CD8-positive, alpha-beta memory T cell (primary cell): Measurements from ENCODE around the gene PIK3CG. TPM values are rescaled to one million over a fixed set of nuclear protein-coding genes. Genes with fewer than 3 reads are reported as not detected.
A peak's percentile ranks its signal among the peaks of the same experiment; 100 is the strongest.
"Not testable (repeated sequence)": the region's sequence is repeated elsewhere in the genome, so short reads cannot be mapped to it uniquely, and the experiment has no call there.

Experiments used
- CTCF ChIA-PET: fragments of 350-600 bp; sonication (Branson Sonifier 250); formaldehyde crosslinking; loops from one replicate; lab custom pipeline; 2021; ENCODE audit warnings: antibody characterized with exemption; lab: Charles Lee
- POLR2A ChIA-PET: fragments of 350-600 bp; sonication (Branson Sonifier 250); formaldehyde crosslinking; loops from one replicate; lab custom pipeline; 2021; ENCODE audit warnings: antibody characterized with exemption; lab: Charles Lee
- DNase-seq, 5 donors: peaks; one replicate each; pipeline versions ENCODE4 v3.0.0 to v3.0.0-alpha.2; 2020 to 2022; ENCODE audit warnings: mixed read lengths in 1 of 5
- H3K27ac ChIP-seq: one replicate; pipeline ENCODE4 v1.7.0; 2013; ENCODE audit warnings: low read depth, mild to moderate bottlenecking, low read length, moderate library complexity
- H3K27me3 ChIP-seq: 2 replicates; pipeline ENCODE4 v1.7.0; 2013; ENCODE audit warnings: low read length, mild to moderate bottlenecking; ENCODE audit not compliant: insufficient read depth, poor library complexity, severe bottlenecking
- H3K36me3 ChIP-seq: 2 replicates; pipeline ENCODE4 v1.7.0; 2013; ENCODE audit warnings: mild to moderate bottlenecking, low read length, moderate library complexity; ENCODE audit not compliant: insufficient read depth
- H3K4me1 ChIP-seq: 2 replicates; pipeline ENCODE4 v1.7.0; 2013; ENCODE audit warnings: mild to moderate bottlenecking, low read length, moderate library complexity; ENCODE audit not compliant: insufficient read depth
- H3K4me3 ChIP-seq: 2 replicates; pipeline ENCODE4 v1.7.0; 2013; ENCODE audit warnings: mild to moderate bottlenecking, low read length
- H3K9me3 ChIP-seq: 2 replicates; pipeline ENCODE4 v1.7.0; 2013; ENCODE audit warnings: mild to moderate bottlenecking, low read length
- H3K27ac Mint-ChIP-seq, 8 donors: one replicate each; pipeline ENCODE4 v1.8.0; 2020 to 2021; ENCODE audit warnings: mixed read lengths in 8 of 8, mild to moderate bottlenecking in 6 of 8, inconsistent platforms in 3 of 8, moderate library complexity in 3 of 8
- H3K27me3 Mint-ChIP-seq, 2 donors: one replicate each; pipeline ENCODE4 v1.8.0; 2020 to 2021; ENCODE audit warnings: mixed read lengths in 2 of 2, mild to moderate bottlenecking in 1 of 2, moderate library complexity in 1 of 2
- H3K36me3 Mint-ChIP-seq, 3 donors: one replicate each; pipeline ENCODE4 v1.8.0; 2020 to 2021; ENCODE audit warnings: mixed read lengths in 3 of 3, inconsistent platforms in 1 of 3, mild to moderate bottlenecking in 1 of 3
- H3K4me1 Mint-ChIP-seq, 3 donors: one replicate each; pipeline ENCODE4 v1.8.0; 2020 to 2021; ENCODE audit warnings: mixed read lengths in 3 of 3, inconsistent platforms in 1 of 3, mild to moderate bottlenecking in 1 of 3
- H3K4me3 Mint-ChIP-seq, 7 donors: one replicate each; pipeline ENCODE4 v1.8.0; 2020 to 2021; ENCODE audit warnings: mixed read lengths in 7 of 7, mild to moderate bottlenecking in 6 of 7, moderate library complexity in 4 of 7, inconsistent platforms in 2 of 7
- H3K9me3 Mint-ChIP-seq, 5 donors: one replicate each; pipeline ENCODE4 v1.8.0; 2020 to 2022; ENCODE audit warnings: mixed read lengths in 5 of 5, mild to moderate bottlenecking in 3 of 5, moderate library complexity in 2 of 5, inconsistent platforms in 1 of 5
- polyA plus RNA-seq: library from polyadenylated mRNA; unstranded; fragments of 300-500 nt; fragmentation: Illumina TruSeq; gene quantifications from one replicate; pipeline ENCODE4 v1.2.3, GENCODE V29; 2021
- total RNA-seq, 2 experiments: library from RNA; stranded (reverse); gene quantifications; one replicate each; pipeline ENCODE4 v1.2.3, GENCODE V29; 2021

The PIK3CG gene
- total and polyA plus RNA-seq, 3 experiments from 2014 or later, result 25.3 to 31.0 (median 26.3) TPM

GRCh38 chr7:106848851-106849442 lies 16.1 kb upstream of the PIK3CG start:
- no peaks in the 10 kb centered on the region for H3K9me3 Mint-ChIP-seq
- ChIA-PET CTCF (interaction anchor here (1.3 kb wide), 1 partner anchor 56 kb away, joined by 4 read pairs; no protein-coding TSS in a partner anchor), POLR2A (no interaction called here)
- H3K36me3 Mint-ChIP-seq, result peaks cover 0 to 12% (median 3%) of the 10 kb centered on the region in 3 donors
- DNase-seq, result no peak
- no peaks in the 10 kb centered on the region for H3K4me1 Mint-ChIP-seq
- H3K36me3 ChIP-seq, result no peaks in the 10 kb centered on the region
- H3K27ac ChIP-seq, result no peak overlapping the region
- peaks cover 4% of the 10 kb centered on the region in 2 donors for H3K27me3 Mint-ChIP-seq
- no peak overlapping the region for H3K4me3 Mint-ChIP-seq
- no peak overlapping the region for H3K4me3 ChIP-seq
- H3K4me1 ChIP-seq, result no peaks in the 10 kb centered on the region
- no peaks in the 10 kb centered on the region for H3K9me3 ChIP-seq
- H3K27me3 ChIP-seq, result no peaks in the 10 kb centered on the region
- H3K27ac Mint-ChIP-seq, result no peak overlapping the region

GRCh38 chr7:106851632-106852031 lies 13.4 kb upstream of the PIK3CG start:
- H3K27ac ChIP-seq, H3K36me3 ChIP-seq, H3K27ac Mint-ChIP-seq, H3K4me1 ChIP-seq, H3K4me3 ChIP-seq, H3K9me3 ChIP-seq, CTCF ChIA-PET, H3K4me3 Mint-ChIP-seq, H3K9me3 Mint-ChIP-seq, H3K27me3 Mint-ChIP-seq, POLR2A ChIA-PET, DNase-seq, H3K4me1 Mint-ChIP-seq, H3K27me3 ChIP-seq: not testable (repeated sequence)
- H3K36me3 Mint-ChIP-seq, result peaks cover 0 to 18% (median 5%) of the 10 kb centered on the region in 3 donors

- H3K4me3 ChIP-seq, result no peak overlapping the region
- no peak overlapping the region for H3K27ac Mint-ChIP-seq
- peaks cover 0 to 20% (median 5%) of the 10 kb centered on the region in 3 donors for H3K36me3 Mint-ChIP-seq
- H3K9me3 ChIP-seq, result no peaks in the 10 kb centered on the region
- CTCF ChIA-PET, result no interaction called here
- no peak overlapping the region for H3K4me3 Mint-ChIP-seq
- H3K9me3 Mint-ChIP-seq, result no peaks in the 10 kb centered on the region
- no peak for DNase-seq
- H3K27me3 ChIP-seq, result no peaks in the 10 kb centered on the region
- H3K4me1 Mint-ChIP-seq, result peaks cover 0 to 4% (median 3%) of the 10 kb centered on the region in 3 donors
- no peak overlapping the region for H3K27ac ChIP-seq
- H3K4me1 ChIP-seq, result no peaks in the 10 kb centered on the region
- H3K27me3 Mint-ChIP-seq, result peaks cover 0 to 2% of the 10 kb centered on the region in 2 donors
- POLR2A ChIA-PET, result no interaction called here
- no peaks in the 10 kb centered on the region for H3K36me3 ChIP-seq
Measured at GRCh38 chr7:106853250-106853908, 11.7 kb upstream of the PIK3CG start.

GRCh38 chr7:106855540-106856132 lies 9.4 kb upstream of the PIK3CG start:
- Histone ChIP-seq H3K4me1 (no peaks in the 10 kb centered on the region), H3K36me3 (no peaks in the 10 kb centered on the region), H3K4me3 (no peak overlapping the region), H3K27ac (no peak overlapping the region), H3K27me3 (no peaks in the 10 kb centered on the region), H3K9me3 (no peaks in the 10 kb centered on the region)
- Mint-ChIP-seq H3K36me3 (peaks cover 0 to 20% (median 5%) of the 10 kb centered on the region in 3 donors), H3K27me3 (peaks cover 0 to 2% of the 10 kb centered on the region in 2 donors), H3K9me3 (no peaks in the 10 kb centered on the region), H3K4me1 (peaks cover 6 to 15% (median 14%) of the 10 kb centered on the region in 3 donors), H3K4me3 (peak overlapping the region in 1 of 7 donors; percentile 18), H3K27ac (peak overlapping the region in 2 of 8 donors; percentile 40 to 75)
- ChIA-PET CTCF (no interaction called here), POLR2A (no interaction called here)
- DNase-seq, result no peak

GRCh38 chr7:106858618-106859532 lies 6.2 kb upstream of the PIK3CG start:
- peaks cover 0 to 12% (median 2%) of the 10 kb centered on the region in 3 donors for H3K36me3 Mint-ChIP-seq
- H3K4me1 ChIP-seq, result peaks cover 25% of the 10 kb centered on the region
- H3K27ac ChIP-seq, result peak overlapping the region; percentile 27
- H3K9me3 ChIP-seq, result no peaks in the 10 kb centered on the region
- H3K27me3 Mint-ChIP-seq, result no peaks in the 10 kb centered on the region
- no peak for DNase-seq
- no peaks in the 10 kb centered on the region for H3K36me3 ChIP-seq
- no peak overlapping the region for H3K4me3 ChIP-seq
- H3K27ac Mint-ChIP-seq, result peak overlapping the region in 4 of 8 donors; percentile 19 to 75 (median 36)
- H3K4me1 Mint-ChIP-seq, result peaks cover 30 to 43% (median 42%) of the 10 kb centered on the region in 3 donors
- H3K27me3 ChIP-seq, result no peaks in the 10 kb centered on the region
- no peak overlapping the region for H3K4me3 Mint-ChIP-seq
- POLR2A ChIA-PET, result no interaction called here
- CTCF ChIA-PET, result interaction anchor here (0.7 kb wide), 1 partner anchor 309 kb away, joined by 3 read pairs; no protein-coding TSS in a partner anchor
- no peaks in the 10 kb centered on the region for H3K9me3 Mint-ChIP-seq

- Histone ChIP-seq H3K9me3 (no peaks in the 10 kb centered on the region), H3K4me3 (no peak overlapping the region), H3K27me3 (no peaks in the 10 kb centered on the region), H3K36me3 (no peaks in the 10 kb centered on the region), H3K4me1 (peaks cover 42% of the 10 kb centered on the region), H3K27ac (no peak overlapping the region)
- H3K9me3 Mint-ChIP-seq, result no peaks in the 10 kb centered on the region
- DNase-seq, result no peak
- H3K4me3 Mint-ChIP-seq, result peak overlapping the region in 2 of 7 donors; percentile 7 to 65
- peaks cover 60 to 65% (median 61%) of the 10 kb centered on the region in 3 donors for H3K4me1 Mint-ChIP-seq
- ChIA-PET POLR2A (interaction anchor here (2.1 kb wide), 1 partner anchor 306 kb away, joined by 16 read pairs; the partner anchor contains the start of gene HBP1), CTCF (interaction anchor here (0.8 kb wide), 1 partner anchor 14 kb away, joined by 3 read pairs; no protein-coding TSS in a partner anchor)
- no peaks in the 10 kb centered on the region for H3K27me3 Mint-ChIP-seq
- H3K27ac Mint-ChIP-seq, result peak overlapping the region; percentile 78 to 98 (median 94)
- H3K36me3 Mint-ChIP-seq, result peaks cover 4 to 20% (median 4%) of the 10 kb centered on the region in 3 donors
Measured at GRCh38 chr7:106862317-106863089, 2.6 kb upstream of the PIK3CG start.
